HT-29 (cell line): ENCODE results near the gene TCF12. TPM values are rescaled to one million over a fixed set of nuclear protein-coding genes. Genes with fewer than 3 reads are reported as not detected.

Experiments
- DNase-seq: peaks from one replicate; pipeline ENCODE4 v3.0.0-alpha.2; 2015; ENCODE audit warnings: low spot score
- total RNA-seq: library from RNA; depleted of rRNA; stranded (reverse); fragments of >200 nt; shearing (Covaris generic); gene quantifications from 2 replicates; pipeline ENCODE4 v1.2.3, GENCODE V29; 2014

The TCF12 gene
- total RNA-seq, 1 experiment from 2014 or later: 154 TPM

DNA sequence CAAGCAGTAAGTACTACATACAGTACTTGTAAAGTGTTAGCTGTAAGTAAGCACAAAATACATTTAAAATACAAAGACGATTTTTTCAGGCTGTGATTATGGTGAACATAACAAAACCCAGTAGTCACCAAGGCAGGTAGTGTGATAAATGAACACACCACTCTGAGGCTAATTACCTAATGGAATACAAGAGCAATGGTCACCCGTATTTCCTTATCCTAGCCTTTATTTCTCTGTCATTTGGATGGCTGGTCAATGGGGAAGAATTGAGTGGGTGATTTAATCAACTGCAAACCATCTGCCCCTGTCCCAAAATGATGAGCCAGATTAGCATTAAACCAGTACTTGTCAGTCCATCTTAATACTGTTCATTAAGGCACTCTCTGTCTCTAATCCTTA is 368.7 kb downstream of the TCF12 start:
- no peak for DNase-seq

DNA sequence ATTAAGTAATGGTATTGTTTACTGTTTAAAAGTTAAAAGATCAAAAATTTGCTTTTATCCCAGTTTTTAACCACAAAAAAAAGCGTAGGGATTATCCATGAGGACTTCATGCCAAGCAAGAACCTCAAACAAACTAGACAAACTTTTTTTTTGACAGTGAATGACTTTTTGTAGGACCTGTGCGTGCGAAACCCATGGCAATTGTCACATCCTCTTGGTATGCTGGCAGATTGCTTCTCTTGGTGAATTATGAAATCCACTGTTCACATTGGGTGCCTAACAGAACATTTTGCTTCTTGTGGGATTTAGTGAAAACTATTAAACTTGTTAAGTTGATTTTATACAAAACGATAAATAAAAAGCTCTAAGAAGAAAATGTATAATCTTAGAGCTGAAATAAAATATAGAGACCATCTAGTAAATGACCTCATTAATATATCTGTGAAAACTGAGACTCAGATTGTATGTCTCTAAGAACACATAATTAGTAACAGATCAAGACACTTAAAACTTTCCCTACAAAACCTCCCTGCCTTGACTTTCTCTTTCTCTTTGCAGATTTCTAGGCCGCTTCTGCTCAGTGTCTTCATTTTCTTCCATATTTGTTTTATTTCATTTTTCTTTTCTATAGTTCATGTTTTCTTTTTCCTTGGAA is 370.6 kb downstream of the TCF12 start:
- DNase-seq: no peak

GRCh38 chr15:57290187-57290586 is 371.7 kb downstream of the TCF12 start:
- DNase-seq: no peak

DNA sequence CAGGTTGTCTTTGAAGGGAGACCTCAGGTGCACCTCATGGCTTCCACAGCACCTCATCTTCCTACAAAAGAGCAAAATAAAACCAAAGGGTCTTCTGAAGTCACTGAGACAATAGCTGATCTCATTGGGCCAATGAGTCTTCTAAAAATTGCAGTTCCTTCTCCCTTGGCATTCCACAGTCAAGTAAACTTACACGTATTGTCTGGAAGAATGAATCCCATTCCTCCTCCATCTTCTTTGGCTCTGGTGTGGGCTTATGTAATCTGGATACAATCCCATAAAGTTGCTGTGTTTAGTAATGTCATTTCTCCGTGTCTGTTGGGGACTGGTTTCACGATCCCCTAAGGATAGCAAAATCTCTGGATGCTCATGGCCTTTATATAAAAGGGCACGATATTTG is 372.4 kb downstream of the TCF12 start:
- DNase-seq: no peak

DNA sequence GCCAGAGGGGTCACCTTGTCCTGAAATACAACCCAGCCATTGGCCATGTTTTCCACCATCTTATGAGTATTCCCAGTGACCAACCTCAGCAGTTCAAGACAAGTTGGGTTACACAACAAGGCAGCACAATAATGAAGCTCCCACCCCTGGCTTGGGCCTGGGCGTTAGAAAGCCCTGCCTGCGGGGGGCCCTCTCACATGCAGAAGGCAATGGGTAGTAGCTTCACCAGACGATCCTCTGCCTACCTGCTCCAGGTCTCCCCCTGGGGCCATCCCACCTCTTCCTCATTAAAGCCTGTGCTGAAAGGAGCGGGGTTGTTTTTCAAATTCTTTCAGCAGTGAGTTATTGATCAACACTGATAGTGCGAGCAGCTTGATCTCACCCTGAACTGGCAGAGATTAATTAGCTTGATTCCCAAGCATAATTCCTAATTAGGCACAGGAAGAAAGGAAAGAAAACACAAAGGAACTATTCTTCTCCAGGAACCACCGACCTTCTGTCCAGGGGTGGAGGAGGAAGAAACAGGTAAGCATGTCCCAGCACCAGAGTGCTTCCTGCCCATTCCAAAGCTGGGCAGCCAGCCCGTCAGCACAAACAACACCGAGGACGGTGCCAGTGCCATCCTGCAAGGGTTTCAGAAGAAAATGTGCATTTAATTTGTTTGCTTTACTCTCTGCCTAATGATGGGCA is 378.2 kb downstream of the TCF12 start:
- peak; percentile 87 for DNase-seq

- no peak for DNase-seq
Observed at GRCh38 chr15:57297163-57297593, 378.7 kb downstream of the TCF12 start.

- DNase-seq: no peak
Observed at GRCh38 chr15:57297630-57298029, 379.2 kb downstream of the TCF12 start.

DNA sequence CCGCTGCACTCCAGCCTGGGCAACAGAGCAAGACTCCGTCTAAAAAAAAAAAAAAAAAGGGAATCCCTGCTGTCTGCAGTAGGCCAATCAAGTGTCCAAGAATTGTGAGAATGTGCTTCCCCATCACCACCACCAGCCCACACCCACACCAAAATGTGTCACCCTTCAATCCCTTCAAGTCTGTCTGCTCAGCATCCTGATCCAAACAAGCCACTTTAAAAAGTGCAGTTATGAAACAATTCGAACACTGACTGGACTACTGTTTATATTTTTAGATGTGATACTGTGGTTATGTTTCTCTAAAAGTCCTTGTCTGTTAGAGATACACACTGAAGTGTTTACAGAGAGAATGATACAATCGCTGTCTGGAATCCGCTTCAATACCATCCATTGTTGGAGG is 379.8 kb downstream of the TCF12 start:
- DNase-seq: no peak

DNA sequence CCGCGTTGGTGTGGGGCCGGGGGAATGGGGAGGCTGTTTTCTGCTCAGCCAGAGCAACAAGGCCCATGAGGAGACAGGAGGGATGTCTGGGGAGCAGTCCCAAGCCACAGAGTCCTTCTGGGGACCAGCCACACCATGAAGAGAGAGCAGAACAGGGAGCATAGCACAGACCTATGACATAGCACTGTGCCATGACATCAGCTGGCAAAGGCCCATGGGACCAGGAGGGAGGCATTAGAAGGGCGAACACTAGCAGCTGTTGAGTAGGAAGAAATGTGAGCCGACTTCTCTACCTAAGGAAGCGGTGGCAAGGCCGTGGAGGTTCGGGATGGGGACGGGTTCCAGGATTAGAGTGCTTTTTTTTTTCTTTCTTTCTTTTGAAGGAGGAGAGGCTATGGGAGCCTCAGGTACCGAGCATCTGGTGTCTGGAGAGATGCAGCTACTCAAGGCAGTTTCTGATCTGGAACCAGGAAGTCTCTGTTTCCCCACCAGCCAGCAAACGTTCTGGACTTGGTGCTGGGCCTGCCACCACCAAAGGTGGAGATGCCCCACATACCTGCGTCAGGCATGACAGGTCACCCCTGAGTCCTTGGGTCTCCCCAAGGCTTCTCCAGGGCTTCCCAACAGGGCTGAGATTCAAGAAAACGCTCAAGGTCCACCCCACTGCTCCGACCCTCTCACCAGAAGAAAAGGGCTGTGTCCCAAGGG is 380.6 kb downstream of the TCF12 start:
- no peak for DNase-seq

- no peak for DNase-seq
Observed at GRCh38 chr15:57301307-57301706, 382.9 kb downstream of the TCF12 start.

GRCh38 chr15:57302640-57303257 is 384.3 kb downstream of the TCF12 start:
- no peak for DNase-seq

GRCh38 chr15:57305009-57305408 is 386.6 kb downstream of the TCF12 start:
- DNase-seq: no peak

- peak; percentile 94 for DNase-seq
Observed at GRCh38 chr15:57306161-57306943, 387.9 kb downstream of the TCF12 start.

- peak; percentile 19 for DNase-seq
Observed at GRCh38 chr15:57306944-57307411, 388.5 kb downstream of the TCF12 start.

DNA sequence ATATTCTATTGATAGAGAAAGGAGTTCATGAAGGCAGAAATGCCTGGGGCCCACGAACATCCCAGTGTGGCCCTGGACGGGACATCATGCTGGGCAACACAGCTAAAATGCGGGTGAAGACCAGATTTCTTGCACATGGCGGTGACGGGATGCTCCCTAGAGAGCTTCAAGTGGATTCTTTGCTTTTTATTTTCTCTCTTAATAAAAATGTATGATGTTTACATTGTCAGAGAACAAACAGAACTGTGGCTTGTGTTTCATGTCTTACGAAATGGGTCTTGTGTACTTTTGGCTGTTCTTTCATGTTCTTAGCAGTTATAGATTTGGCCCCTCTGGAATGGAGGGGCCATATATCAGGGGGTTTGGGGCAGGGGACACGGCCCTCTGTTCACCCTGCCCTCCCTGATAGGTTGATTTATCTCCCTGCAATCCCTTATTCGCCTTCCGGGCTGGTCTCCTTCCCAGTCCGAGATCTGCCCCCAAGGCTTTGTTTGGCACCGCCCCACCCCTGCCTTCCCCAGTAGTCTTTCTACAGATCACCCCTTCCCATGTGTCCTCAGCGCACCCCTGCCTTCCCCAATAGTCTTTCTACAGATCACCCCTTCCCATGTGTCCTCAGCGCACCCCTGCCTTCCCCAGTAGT is 389.2 kb downstream of the TCF12 start:
- DNase-seq: no peak

GRCh38 chr15:57308170-57308545 is 389.7 kb downstream of the TCF12 start:
- DNase-seq: no peak

GRCh38 chr15:57309856-57310760 is 391.7 kb downstream of the TCF12 start:
- no peak for DNase-seq

DNA sequence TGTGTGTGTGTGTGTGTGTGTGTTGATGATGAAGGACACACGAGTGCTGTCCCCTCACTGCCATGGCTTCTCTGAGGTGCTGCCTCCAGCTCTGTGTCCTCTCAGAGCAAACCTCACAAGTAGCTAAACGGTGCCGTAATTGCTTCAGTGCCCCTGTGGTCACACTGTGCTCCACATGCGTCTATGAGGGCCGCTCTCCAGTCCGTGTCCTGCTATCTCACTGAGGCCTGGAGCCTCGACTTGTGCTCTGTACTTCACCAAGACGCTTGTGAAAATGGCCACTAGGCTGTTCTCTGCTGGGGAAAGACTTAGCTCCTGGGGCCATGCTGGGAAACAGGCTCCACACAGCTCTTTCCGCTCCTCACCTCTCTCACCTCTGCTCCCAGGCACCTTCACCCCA is 392.4 kb downstream of the TCF12 start:
- no peak for DNase-seq

- DNase-seq: no peak
Observed at GRCh38 chr15:57312006-57312317, 393.5 kb downstream of the TCF12 start.
